Stomach (tissue), 9 donors: ENCODE measurements around the gene TCF7L1. TPM values are rescaled to one million over a fixed set of nuclear protein-coding genes. Genes with fewer than 3 reads are reported as not detected.

Experiments used
- DNase-seq, 2 donors: peaks; one replicate each; pipeline versions ENCODE4 v3.0.0 to v3.0.0-alpha.2; 2013 to 2019
- H3K27ac ChIP-seq, 5 donors: fragments of 200-600 bp in 4 of 5; sonication (generic) in 4 of 5; one replicate each; pipeline ENCODE4 v1.5.1; 2013 to 2019; ENCODE audit warnings: mild to moderate bottlenecking in 1 of 5, moderate library complexity in 1 of 5
- H3K27me3 ChIP-seq, 3 donors: fragments of 200-600 bp; sonication (generic); one replicate each; pipeline ENCODE4 v1.5.1; 2017 to 2019; ENCODE audit warnings: mixed run types in 1 of 3
- H3K36me3 ChIP-seq, 4 donors: fragments of 200-600 bp; sonication (generic); 1 replicate in 3 of 4; 2 replicates in 1 of 4; pipeline ENCODE4 v1.5.1; 2016 to 2019
- H3K4me1 ChIP-seq, 4 donors: fragments of 200-600 bp; sonication (generic); one replicate each; pipeline ENCODE4 v1.5.1; 2016 to 2019
- H3K4me3 ChIP-seq, 4 donors: fragments of 200-600 bp; sonication (generic) in 3 of 4; one replicate each; pipeline ENCODE4 v1.5.1; 2016 to 2019; ENCODE audit warnings: mild to moderate bottlenecking in 1 of 4
- H3K9me3 ChIP-seq, 4 donors: fragments of 200-600 bp; sonication (generic); one replicate each; pipeline ENCODE4 v1.5.1; 2016 to 2019
- CTCF ChIP-seq, 7 experiments: fragments of 450-650 bp in 4 of 7; fragments of 200-600 bp in 3 of 7; sonication (generic) in 3 of 7; IDR thresholded peaks; one replicate each; pipeline ENCODE4 v1.5.1; 2016 to 2019; ENCODE audit warnings: antibody characterized with exemption in 7 of 7, control low read depth in 2 of 7, mild to moderate bottlenecking in 1 of 7
- EP300 ChIP-seq: sonication (generic); formaldehyde crosslinking; IDR thresholded peaks from one replicate; pipeline ENCODE4 v1.6.1; 2017; ENCODE audit warnings: antibody characterized with exemption
- POLR2A ChIP-seq, 4 donors: fragments of 450-650 bp; IDR thresholded peaks; one replicate each; pipeline ENCODE4 v1.6.1; 2016; ENCODE audit warnings: antibody characterized with exemption in 4 of 4, control low read depth in 2 of 4, mild to moderate bottlenecking in 1 of 4, moderate library complexity in 1 of 4
- POLR2AphosphoS5 ChIP-seq, 3 donors: sonication (generic); formaldehyde crosslinking; IDR thresholded peaks; one replicate each; pipeline ENCODE4 v1.6.1; 2016; ENCODE audit warnings: antibody characterized with exemption in 3 of 3
- WGBS, 5 donors: extraction: QIAGEN DNeasy Blood & Tissue Kit in 3 of 5; methylation state at CpG; one replicate each; pipeline versions ENCODE4 v1.1.5 to v1.1.7; 2013 to 2018; 5-methylcytosine and 5-hydroxymethylcytosine counted together
- intact Hi-C: fragments of 100-400 bp; cut with DNase I; formaldehyde crosslinking; loops from one replicate; pipeline ENCODE4 v1.15.1; 2023; ENCODE audit warnings: low total_unique reads
- polyA plus RNA-seq, 3 donors: library from polyadenylated mRNA; stranded (reverse); fragments of 200-250 nt; gene quantifications; one replicate each; pipeline ENCODE4 v1.2.3, GENCODE V29; 2013
- total RNA-seq, 5 donors: library from RNA; depleted of rRNA; stranded (reverse); fragments of >200 nt; gene quantifications; one replicate each; pipeline versions ENCODE4 v1.1.0 to v1.2.3, GENCODE V29; 2014 to 2016
- donor health status: healthy with polysubstance abuse.
- donor health status: Bipolar disorder and iron deficiency.
- donor health status: healthy.

Gene TCF7L1
- total and polyA plus RNA-seq, 8 donors, result 0.45 to 8.3 (median 4.9) TPM; not detected in 1

DNA sequence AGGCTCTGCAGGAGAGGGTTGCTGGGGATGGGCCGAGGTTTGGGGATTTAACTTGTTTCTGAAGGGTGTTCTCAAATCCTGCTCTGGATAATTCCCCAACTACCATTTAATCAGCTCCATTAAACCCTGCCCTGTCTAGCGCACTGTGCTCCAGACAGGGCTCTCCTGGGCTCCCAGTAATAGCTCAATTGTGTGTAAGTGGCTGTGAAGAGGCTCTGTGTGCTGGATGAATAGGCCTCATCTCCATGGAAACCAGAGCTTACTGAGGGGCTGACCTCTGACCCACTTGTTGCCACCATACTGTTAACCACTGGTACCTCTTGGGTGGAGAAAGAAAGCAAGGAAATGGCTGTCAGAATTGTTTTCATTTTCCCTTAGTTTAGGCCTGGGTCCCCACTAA is 101.7 kb downstream of the TCF7L1 start:
- Histone ChIP-seq H3K27ac (no peak overlapping the region), H3K27me3 (peaks cover 0 to 3% (median 0%) of the 10 kb centered on the region in 3 donors), H3K36me3 (no peaks in the 10 kb centered on the region), H3K4me3 (no peak overlapping the region), H3K4me1 (peaks cover 0 to 18% (median under 1%) of the 10 kb centered on the region in 4 donors), H3K9me3 (no peaks in the 10 kb centered on the region)
- TF ChIP-seq POLR2A (IDR thresholded peaks at IDR 0.05), result no peak
- TF ChIP-seq POLR2AphosphoS5 (IDR thresholded peaks at IDR 0.05), result no peak
- no peak for TF ChIP-seq CTCF (IDR thresholded peaks at IDR 0.05)
- TF ChIP-seq EP300, result no peak
- DNase-seq, result no peak
- intact Hi-C loops, result no loop called here
- 86 to 96% (median 91%) methylated on average over 2 of the region's 2 CpGs for WGBS, 5 donors

GRCh38 chr2:85235281-85235680 is 102.1 kb downstream of the TCF7L1 start:
- TF ChIP-seq POLR2A (IDR thresholded peaks at IDR 0.05) (no peak), POLR2AphosphoS5 (IDR thresholded peaks at IDR 0.05) (no peak), EP300 (no peak), CTCF (IDR thresholded peaks at IDR 0.05) (no peak)
- H3K27ac ChIP-seq, result no peak overlapping the region
- WGBS, 5 donors, result 71 to 85% (median 83%) methylated on average over 5 of the region's 5 CpGs
- DNase-seq, result no peak
- peaks cover 0 to 19% (median 2%) of the 10 kb centered on the region in 4 donors for H3K4me1 ChIP-seq
- peaks cover 0 to 3% (median 0%) of the 10 kb centered on the region in 3 donors for H3K27me3 ChIP-seq
- no peak overlapping the region for H3K4me3 ChIP-seq
- intact Hi-C loops, result no loop called here
- no peaks in the 10 kb centered on the region for H3K9me3 ChIP-seq
- no peaks in the 10 kb centered on the region for H3K36me3 ChIP-seq

DNA sequence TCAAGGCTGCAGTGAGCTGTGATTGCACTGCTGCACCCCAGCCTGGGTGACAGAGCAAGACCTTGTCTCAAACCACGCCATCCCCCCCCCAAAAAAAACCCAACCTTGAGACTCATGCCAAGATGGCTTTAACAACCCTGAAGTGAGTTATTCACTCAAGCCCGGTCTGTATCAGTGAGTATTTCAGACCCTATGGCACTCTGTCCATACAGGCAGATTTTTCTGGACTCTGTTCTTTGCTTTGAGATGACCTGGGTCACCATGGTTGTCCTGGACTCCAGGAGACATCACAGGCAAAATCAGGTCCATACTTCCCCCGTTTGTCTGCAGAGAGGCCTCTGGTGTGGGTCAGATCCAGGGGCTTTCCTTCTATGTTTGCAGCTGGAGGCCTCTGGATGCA is 102.9 kb downstream of the TCF7L1 start:
- no peaks in the 10 kb centered on the region for H3K36me3 ChIP-seq
- WGBS, 5 donors, result 90 to 95% (median 91%) methylated on average over 2 to 3 of the region's 3 CpGs
- no peak overlapping the region for H3K27ac ChIP-seq
- peaks cover 0 to 24% (median 3%) of the 10 kb centered on the region in 4 donors for H3K4me1 ChIP-seq
- TF ChIP-seq POLR2AphosphoS5 (IDR thresholded peaks at IDR 0.05) (no peak), CTCF (IDR thresholded peaks at IDR 0.05) (no peak), POLR2A (IDR thresholded peaks at IDR 0.05) (no peak), EP300 (no peak)
- intact Hi-C loops, result no loop called here
- H3K9me3 ChIP-seq, result no peaks in the 10 kb centered on the region
- no peak for DNase-seq
- peaks cover 0 to 3% (median 0%) of the 10 kb centered on the region in 3 donors for H3K27me3 ChIP-seq
- no peak overlapping the region for H3K4me3 ChIP-seq

GRCh38 chr2:85237849-85238565 is 104.8 kb downstream of the TCF7L1 start:
- DNase-seq, result peak in 1 of 2 donors; percentile 72
- WGBS, 5 donors, result 51 to 61% (median 59%) methylated on average over 17 to 26 of the region's 26 CpGs
- H3K4me1 ChIP-seq, result peaks cover 0 to 14% (median 3%) of the 10 kb centered on the region in 4 donors
- peaks cover 0 to 3% (median 0%) of the 10 kb centered on the region in 3 donors for H3K27me3 ChIP-seq
- intact Hi-C loops, result no loop called here
- peak overlapping the region in 1 of 4 donors; percentile 10 for H3K4me3 ChIP-seq
- no peak for TF ChIP-seq CTCF (IDR thresholded peaks at IDR 0.05)
- no peak for TF ChIP-seq POLR2AphosphoS5 (IDR thresholded peaks at IDR 0.05)
- TF ChIP-seq EP300, result no peak
- TF ChIP-seq POLR2A (IDR thresholded peaks at IDR 0.05), result no peak
- no peaks in the 10 kb centered on the region for H3K9me3 ChIP-seq
- H3K27ac ChIP-seq, result no peak overlapping the region
- no peaks in the 10 kb centered on the region for H3K36me3 ChIP-seq
